Measurements from ENCODE around the gene GXYLT1.
"Not testable (repeated sequence)": the region's sequence is repeated elsewhere in the genome, so short reads cannot be mapped to it uniquely, and the experiment has no call there.

GXYLT1 gene

GRCh38 chr12:42144408-42145196 lies at the start of gene GXYLT1:
TSS of gene GXYLT1 (minus strand) at chr12:42144874. CDS start at chr12:42144646, 228 bp downstream.
- in situ Hi-C loops (cut with MboI; ENCODE audit: low pct_unique_long_range_greater_than_20kb, low sequenced_read_pairs, unreplicated experiment) = loop anchor here (25.0 kb wide), 1 partner anchor 193 kb away; the partner anchor contains the start of genes PPHLN1 and ZCRB1
- peak; percentile 96 for DNase-seq (ENCODE audit: low spot score)
- no peak for TF ChIP-seq CTCF (IDR thresholded peaks at IDR 0.05; ENCODE audit: extremely low read depth, insufficient read depth, missing control alignments)

- no peak for DNase-seq (ENCODE audit: low spot score)
- TF ChIP-seq CTCF (IDR thresholded peaks at IDR 0.05; ENCODE audit: extremely low read depth, insufficient read depth, missing control alignments) = no peak
- in situ Hi-C loops (cut with MboI; ENCODE audit: low pct_unique_long_range_greater_than_20kb, low sequenced_read_pairs, unreplicated experiment) = no loop called here
Measured at GRCh38 chr12:42192686-42193085, 48.0 kb upstream of the GXYLT1 start.

- TF ChIP-seq CTCF (IDR thresholded peaks at IDR 0.05; ENCODE audit: extremely low read depth, insufficient read depth, missing control alignments) = no peak
- in situ Hi-C loops (cut with MboI; ENCODE audit: low pct_unique_long_range_greater_than_20kb, low sequenced_read_pairs, unreplicated experiment) = no loop called here
Measured at GRCh38 chr12:42192258-42192657, 47.6 kb upstream of the GXYLT1 start.

GRCh38 chr12:42190376-42190775 lies 45.7 kb upstream of the GXYLT1 start:
- no peak for TF ChIP-seq CTCF (IDR thresholded peaks at IDR 0.05; ENCODE audit: extremely low read depth, insufficient read depth, missing control alignments)
- in situ Hi-C loops (cut with MboI; ENCODE audit: low pct_unique_long_range_greater_than_20kb, low sequenced_read_pairs, unreplicated experiment) = no loop called here
- no peak for DNase-seq (ENCODE audit: low spot score)

More at GRCh38 chr12:42192258-42192657, 47.6 kb upstream of the GXYLT1 start:
- DNase-seq (ENCODE audit: low spot score) = no peak

- in situ Hi-C loops (cut with MboI; ENCODE audit: low pct_unique_long_range_greater_than_20kb, low sequenced_read_pairs, unreplicated experiment); DNase-seq (ENCODE audit: low spot score): not testable (repeated sequence)
Measured at GRCh38 chr12:42188275-42188674, 43.6 kb upstream of the GXYLT1 start.

GRCh38 chr12:42187799-42188198 lies 43.1 kb upstream of the GXYLT1 start:
- in situ Hi-C loops (cut with MboI; ENCODE audit: low pct_unique_long_range_greater_than_20kb, low sequenced_read_pairs, unreplicated experiment) = no loop called here
- no peak for DNase-seq (ENCODE audit: low spot score)
- no peak for TF ChIP-seq CTCF (IDR thresholded peaks at IDR 0.05; ENCODE audit: extremely low read depth, insufficient read depth, missing control alignments)

GRCh38 chr12:42186793-42187192 lies 42.1 kb upstream of the GXYLT1 start:
- TF ChIP-seq CTCF (IDR thresholded peaks at IDR 0.05; ENCODE audit: extremely low read depth, insufficient read depth, missing control alignments) = no peak
- DNase-seq (ENCODE audit: low spot score) = no peak
- in situ Hi-C loops (cut with MboI; ENCODE audit: low pct_unique_long_range_greater_than_20kb, low sequenced_read_pairs, unreplicated experiment) = no loop called here
